HEK293 (cell line): ENCODE data around the gene HNRNPA2B1.

Experiments used
- CTCF ChIA-PET: fragments of 350-600 bp; formaldehyde crosslinking; extraction: SDS; loops from one replicate; lab custom pipeline; 2021; ENCODE audit warnings: antibody characterized with exemption; lab: Yijun Ruan, JAX
- POLR2A ChIA-PET: fragments of 300-600 bp; formaldehyde crosslinking; extraction: SDS; loops from one replicate; lab custom pipeline; 2020; ENCODE audit warnings: antibody characterized with exemption, inconsistent platforms; lab: Yijun Ruan, JAX
- H3K27ac ChIP-seq: fragments of 200-500 bp; sonication (Bioruptor generic); 2 replicates; pipeline ENCODE4 v1.5.1; 2014; ENCODE audit warnings: low read depth, low read length, control low read depth, inconsistent platforms; ENCODE audit errors: extremely low read depth
- H3K36me3 ChIP-seq, 2 experiments: fragments of 200-500 bp in 1 of 2; sonication (Bioruptor generic) in 1 of 2; 1 replicate in 1 of 2; 2 replicates in 1 of 2; pipeline ENCODE4 v1.5.1; 2014 to 2017; ENCODE audit warnings: inconsistent platforms in 2 of 2, low read length in 2 of 2; ENCODE audit not compliant: control insufficient read depth in 2 of 2, insufficient read depth in 1 of 2
- H3K4me1 ChIP-seq: fragments of 200-500 bp; sonication (Bioruptor generic); 2 replicates; pipeline ENCODE4 v1.5.1; 2014; ENCODE audit warnings: mild to moderate bottlenecking, low read length, inconsistent platforms; ENCODE audit not compliant: control insufficient read depth, insufficient read depth
- H3K4me3 ChIP-seq: 2 replicates; pipeline ENCODE4 v1.5.1; 2011; ENCODE audit warnings: low read depth, mild to moderate bottlenecking, control low read depth, low read length, moderate library complexity
- H3K9me3 ChIP-seq: fragments of 200-500 bp; sonication (Bioruptor generic); 2 replicates; pipeline ENCODE4 v1.5.1; 2014; ENCODE audit warnings: low read depth, low read length, inconsistent platforms; ENCODE audit not compliant: control insufficient read depth, insufficient read depth
- HOXA7 ChIP-seq: sonication (generic); formaldehyde crosslinking; IDR thresholded peaks from 2 replicates; pipeline ENCODE4 v1.8.1; 2022; ENCODE audit warnings: missing genetic modification reagents, borderline replicate concordance
- KLF7 ChIP-seq: fragments of 450-650 bp; formaldehyde crosslinking; IDR thresholded peaks from 2 replicates; pipeline ENCODE4 v1.5.1; 2016; ENCODE audit warnings: missing biosample characterization, missing genetic modification characterization, borderline replicate concordance
- PRDM10 ChIP-seq: fragments of 450-650 bp; formaldehyde crosslinking; IDR thresholded peaks from 2 replicates; pipeline ENCODE4 v1.5.1; 2016; ENCODE audit warnings: missing biosample characterization, missing genetic modification characterization
- PRDM2 ChIP-seq: fragments of 450-650 bp; formaldehyde crosslinking; IDR thresholded peaks from 2 replicates; pipeline ENCODE4 v1.5.1; 2016; ENCODE audit warnings: missing biosample characterization, missing genetic modification characterization, borderline replicate concordance
- REPIN1 ChIP-seq: fragments of 450-650 bp; formaldehyde crosslinking; IDR thresholded peaks from 2 replicates; pipeline ENCODE4 v1.5.1; 2017; ENCODE audit warnings: missing biosample characterization, missing genetic modification characterization, low read depth
- ZBTB21 ChIP-seq: fragments of 450-650 bp; formaldehyde crosslinking; IDR thresholded peaks from 2 replicates; pipeline ENCODE4 v1.5.1; 2017; ENCODE audit warnings: missing biosample characterization, missing genetic modification characterization
- ZNF148 ChIP-seq: fragments of 450-650 bp; formaldehyde crosslinking; IDR thresholded peaks from 2 replicates; pipeline ENCODE4 v1.5.0; 2017; ENCODE audit warnings: missing biosample characterization, missing genetic modification characterization, borderline replicate concordance
- ZNF18 ChIP-seq: fragments of 450-650 bp; formaldehyde crosslinking; IDR thresholded peaks from 2 replicates; pipeline ENCODE4 v1.5.1; 2016; ENCODE audit warnings: missing biosample characterization, missing genetic modification characterization
- ZNF48 ChIP-seq: fragments of 450-650 bp; formaldehyde crosslinking; IDR thresholded peaks from 2 replicates; pipeline ENCODE4 v1.5.1; 2016; ENCODE audit warnings: missing biosample characterization, missing genetic modification characterization
- ZNF596 ChIP-seq: fragments of 450-650 bp; IDR thresholded peaks from 2 replicates; pipeline ENCODE4 v1.5.0; 2018; ENCODE audit warnings: missing biosample characterization, mild to moderate bottlenecking, missing genetic modification characterization, moderate library complexity
- ZNF623 ChIP-seq: fragments of 450-650 bp; formaldehyde crosslinking; IDR thresholded peaks from 2 replicates; pipeline ENCODE4 v1.5.1; 2016; ENCODE audit warnings: missing biosample characterization, missing genetic modification characterization
- ZNF629 ChIP-seq: fragments of 450-650 bp; formaldehyde crosslinking; IDR thresholded peaks from 2 replicates; pipeline ENCODE4 v1.5.1; 2017; ENCODE audit warnings: missing biosample characterization, missing genetic modification characterization
- ZNF639 ChIP-seq: fragments of 450-650 bp; formaldehyde crosslinking; IDR thresholded peaks from 2 replicates; pipeline ENCODE4 v1.5.1; 2016; ENCODE audit warnings: missing biosample characterization, missing genetic modification characterization
- ZSCAN16 ChIP-seq: fragments of 450-650 bp; formaldehyde crosslinking; IDR thresholded peaks from 2 replicates; pipeline ENCODE4 v1.5.1; 2016; ENCODE audit warnings: missing biosample characterization, missing genetic modification characterization

Gene HNRNPA2B1

GRCh38 chr7:26144184-26145080 is 56.1 kb downstream of the HNRNPA2B1 start (continued):
- TF ChIP-seq ZNF148 (tag by site-specific recombination) (no peak), ZNF48 (tag by site-specific recombination) (no peak), ZNF629 (tag by site-specific recombination) (no peak), ZNF623 (tag by site-specific recombination) (peak; percentile 52)
- TF ChIP-seq, all 188 proteins: peak for 14

- peaks cover 4% of the 10 kb centered on the region for H3K4me1 ChIP-seq
- no peaks in the 10 kb centered on the region for H3K9me3 ChIP-seq
- no peak overlapping the region for H3K4me3 ChIP-seq
- TF ChIP-seq ZNF18 (tag by site-specific recombination) = peak; percentile 84
- no peak for TF ChIP-seq ZBTB21 (tag by site-specific recombination)
- CTCF ChIA-PET = interaction anchor here (0.6 to 0.7 kb wide), 3 partner anchors 39 to 758 kb away, joined by 3 read pairs; no protein-coding TSS in a partner anchor
- H3K36me3 ChIP-seq = no peaks in the 10 kb centered on the region
- POLR2A ChIA-PET = no interaction called here
- no peak overlapping the region for H3K27ac ChIP-seq
These were observed 57.1 kb downstream of the HNRNPA2B1 start for GRCh38 chr7:26143298-26144048.

- CTCF ChIA-PET = no interaction called here
- Histone ChIP-seq H3K4me3 (no peak overlapping the region), H3K9me3 (no peaks in the 10 kb centered on the region)
- TF ChIP-seq ZNF596 (no peak), PRDM10 (tag by site-specific recombination) (no peak), PRDM2 (tag by site-specific recombination) (no peak), KLF7 (no peak), ZNF639 (tag by site-specific recombination) (no peak), ZSCAN16 (tag by site-specific recombination) (no peak), HOXA7 (no peak), REPIN1 (tag by site-specific recombination) (no peak)
These were observed 59.5 kb downstream of the HNRNPA2B1 start for GRCh38 chr7:26141077-26141476.

More at GRCh38 chr7:26141077-26141476, 59.5 kb downstream of the HNRNPA2B1 start:
- H3K4me1 ChIP-seq = peaks cover 4% of the 10 kb centered on the region
- no peak overlapping the region for H3K27ac ChIP-seq
- POLR2A ChIA-PET = no interaction called here
- no peaks in the 10 kb centered on the region for H3K36me3 ChIP-seq
